Muscle of back (tissue), 11 donors: ENCODE measurements around the gene DIPK1B. TPM values are rescaled to one million over a fixed set of nuclear protein-coding genes. Genes with fewer than 3 reads are reported as not detected.

ENCODE experiments used
- DNase-seq, 3 donors: peaks; one replicate each; pipeline versions ENCODE4 v3.0.0 to v3.0.0-alpha.2; 2013
- polyA plus RNA-seq, 10 donors: library from polyadenylated mRNA; unstranded; fragments of 120-200 nt; gene quantifications; one replicate each; pipeline ENCODE4 v1.2.1, GENCODE V29; 2013; ENCODE audit not compliant: insufficient read length in 10 of 10

The DIPK1B gene
- polyA plus RNA-seq, 10 donors, result 12.0 to 23.5 (median 15.4) TPM

- DNase-seq, result no peak
Observed at GRCh38 chr9:136685216-136685615, 27.2 kb upstream of the DIPK1B start.

- DNase-seq, result no peak
Observed at GRCh38 chr9:136685790-136686533, 26.4 kb upstream of the DIPK1B start.

- no peak for DNase-seq
Observed at GRCh38 chr9:136686534-136686793, 25.9 kb upstream of the DIPK1B start.

GRCh38 chr9:136686794-136687711 is 25.3 kb upstream of the DIPK1B start, which contains the start of gene AGPAT2:
Gene AGPAT2 (minus strand): TSS chr9:136687457. CDS start chr9:136687357, 100 bp downstream.
- DNase-seq, result peak in 1 of 3 donors; percentile 86

- DNase-seq, result no peak
Observed at GRCh38 chr9:136687721-136688223, 24.6 kb upstream of the DIPK1B start.

- DNase-seq, result no peak
Observed at GRCh38 chr9:136688274-136689107, 23.9 kb upstream of the DIPK1B start.

- no peak for DNase-seq
Observed at GRCh38 chr9:136689108-136689460, 23.3 kb upstream of the DIPK1B start.

GRCh38 chr9:136690104-136690805 is 22.1 kb upstream of the DIPK1B start:
- DNase-seq, result peak in 1 of 3 donors; percentile 49

- no peak for DNase-seq
Observed at GRCh38 chr9:136690806-136691261, 21.5 kb upstream of the DIPK1B start.

- DNase-seq, result no peak
Observed at GRCh38 chr9:136691316-136692184, 20.8 kb upstream of the DIPK1B start.

GRCh38 chr9:136692185-136693134 is 19.9 kb upstream of the DIPK1B start:
- DNase-seq, result no peak

- DNase-seq, result no peak
Observed at GRCh38 chr9:136693135-136693489, 19.3 kb upstream of the DIPK1B start.

GRCh38 chr9:136693490-136694162 is 18.7 kb upstream of the DIPK1B start:
- DNase-seq, result no peak

GRCh38 chr9:136694163-136694871 is 18.1 kb upstream of the DIPK1B start:
- no peak for DNase-seq

- no peak for DNase-seq
Observed at GRCh38 chr9:136694872-136695247, 17.5 kb upstream of the DIPK1B start.

- DNase-seq, result no peak
Observed at GRCh38 chr9:136695435-136695895, 16.9 kb upstream of the DIPK1B start.

GRCh38 chr9:136695955-136696354 is 16.4 kb upstream of the DIPK1B start:
- DNase-seq, result peak in 1 of 3 donors; percentile 43

GRCh38 chr9:136696502-136696901 is 15.9 kb upstream of the DIPK1B start:
- no peak for DNase-seq
